ENCODE results near the gene ITGA4.

Gene ITGA4

DNA sequence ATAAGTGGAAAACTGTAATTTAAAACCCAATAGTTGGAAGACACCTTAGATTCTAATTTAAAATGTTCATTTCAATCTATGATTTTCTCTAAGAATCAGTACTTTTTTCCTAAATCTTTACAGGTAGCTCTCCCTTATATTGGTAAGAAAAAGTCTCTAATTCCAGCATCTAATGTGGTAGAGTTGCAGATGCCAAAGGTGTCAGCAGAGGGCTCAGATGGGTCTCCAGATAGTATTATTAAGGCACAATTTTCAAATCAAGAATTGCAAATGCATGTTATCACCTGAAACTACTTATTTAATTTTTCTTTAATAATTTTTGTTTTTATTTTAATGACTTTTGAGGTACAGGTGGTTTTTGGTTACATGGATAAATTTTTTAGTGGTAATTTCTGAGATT lies 25.5 kb upstream of the ITGA4 start:
- Histone ChIP-seq H3K9me3 (ENCODE audit: insufficient read depth, low read length, severe bottlenecking) (peaks cover 2% of the 10 kb centered on the region), H3K27me3 (ENCODE audit: insufficient read depth, low read length, poor library complexity) (no peaks in the 10 kb centered on the region), H2AFZ (ENCODE audit: low read depth, low read length) (no peak overlapping the region), H3K4me1 (ENCODE audit: insufficient read depth, low read length) (peaks cover 46% of the 10 kb centered on the region), H3K4me2 (ENCODE audit: insufficient read depth, low read length) (no peak overlapping the region), H3K9ac (ENCODE audit: low read depth, low read length) (peak overlapping the region; percentile 35; the same call in 1 of the 2 replicates), H4K20me1 (ENCODE audit: insufficient read depth, low read length) (no peaks in the 10 kb centered on the region), H3K36me3 (ENCODE audit: insufficient read depth, low read length) (no peaks in the 10 kb centered on the region), H3K4me3 (ENCODE audit: low read depth in 1 of 2, low read length in 2 of 2) (no peak overlapping the region), H3K27ac (ENCODE audit: low read length) (peak overlapping the region; percentile 91), H3K79me2 (ENCODE audit: insufficient read depth, low read length) (peaks cover 1% of the 10 kb centered on the region; the same call in 1 of the 2 replicates)
- DNase-seq: no peak
- no peak for TF ChIP-seq EZH2 (IDR thresholded peaks at IDR 0.05; ENCODE audit: borderline replicate concordance, low read depth, low read length, severe bottlenecking)
- TF ChIP-seq, protein P1, sequence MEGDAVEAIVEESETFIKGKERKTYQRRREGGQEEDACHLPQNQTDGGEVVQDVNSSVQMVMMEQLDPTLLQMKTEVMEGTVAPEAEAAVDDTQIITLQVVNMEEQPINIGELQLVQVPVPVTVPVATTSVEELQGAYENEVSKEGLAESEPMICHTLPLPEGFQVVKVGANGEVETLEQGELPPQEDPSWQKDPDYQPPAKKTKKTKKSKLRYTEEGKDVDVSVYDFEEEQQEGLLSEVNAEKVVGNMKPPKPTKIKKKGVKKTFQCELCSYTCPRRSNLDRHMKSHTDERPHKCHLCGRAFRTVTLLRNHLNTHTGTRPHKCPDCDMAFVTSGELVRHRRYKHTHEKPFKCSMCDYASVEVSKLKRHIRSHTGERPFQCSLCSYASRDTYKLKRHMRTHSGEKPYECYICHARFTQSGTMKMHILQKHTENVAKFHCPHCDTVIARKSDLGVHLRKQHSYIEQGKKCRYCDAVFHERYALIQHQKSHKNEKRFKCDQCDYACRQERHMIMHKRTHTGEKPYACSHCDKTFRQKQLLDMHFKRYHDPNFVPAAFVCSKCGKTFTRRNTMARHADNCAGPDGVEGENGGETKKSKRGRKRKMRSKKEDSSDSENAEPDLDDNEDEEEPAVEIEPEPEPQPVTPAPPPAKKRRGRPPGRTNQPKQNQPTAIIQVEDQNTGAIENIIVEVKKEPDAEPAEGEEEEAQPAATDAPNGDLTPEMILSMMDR (IDR thresholded peaks at IDR 0.05; ENCODE audit: borderline replicate concordance, extremely low read depth, low read length, poor library complexity, severe bottlenecking): peak; percentile 60
- ATAC-seq (ENCODE audit: insufficient read depth, low read depth): 0 out of 3 replicates have a peak, but pooled peaks have one; percentile 41

DNA sequence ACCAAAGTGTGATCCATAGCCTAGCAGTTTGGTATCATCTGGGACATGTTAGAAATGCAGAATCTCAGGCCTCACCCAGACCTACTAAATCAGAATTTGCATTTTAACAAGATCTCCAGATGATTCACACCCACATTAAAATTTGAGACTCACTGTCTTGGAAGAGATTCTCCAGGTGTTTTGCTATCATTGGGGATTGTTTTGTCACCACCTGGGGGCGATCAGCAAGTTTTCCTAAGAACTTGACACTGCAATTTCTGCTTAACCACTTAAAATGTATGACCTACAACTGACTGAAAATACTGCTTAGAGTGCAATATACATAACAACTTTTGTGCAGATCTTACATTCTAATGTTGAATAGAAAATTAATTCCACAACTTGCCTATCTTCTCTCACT lies 18.9 kb upstream of the ITGA4 start:
- H3K27ac ChIP-seq (ENCODE audit: low read length): peak overlapping the region; percentile 95
- no peaks in the 10 kb centered on the region for H4K20me1 ChIP-seq (ENCODE audit: insufficient read depth, low read length)

DNA sequence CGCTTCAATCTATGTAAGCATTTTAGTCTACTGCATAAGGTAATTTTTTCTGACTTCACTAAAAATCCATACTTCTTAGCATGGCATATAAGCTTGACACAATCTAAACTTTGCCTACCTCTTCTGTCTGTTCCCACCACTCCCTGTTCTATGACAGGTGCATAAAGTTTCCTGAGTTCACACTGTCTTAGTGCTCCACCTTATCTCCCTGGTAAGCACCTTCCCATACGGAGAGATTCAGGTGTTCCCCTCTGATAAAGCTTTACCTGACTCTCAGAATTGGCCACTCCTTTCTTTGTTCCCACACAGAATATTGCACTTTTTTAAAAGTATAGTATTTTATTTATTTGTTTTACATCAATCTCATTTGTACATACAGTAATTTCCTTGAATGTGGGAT lies 16.8 kb upstream of the ITGA4 start:
- DNase-seq (no peak), ATAC-seq (ENCODE audit: insufficient read depth, low read depth) (no peak)
- Histone ChIP-seq H3K9ac (ENCODE audit: low read depth, low read length) (peak overlapping the region; percentile 55), H3K4me3 (ENCODE audit: low read depth in 1 of 2, low read length in 2 of 2) (no peak overlapping the region; a peak in 1 of 4 replicates), H3K27me3 (ENCODE audit: insufficient read depth, low read length, poor library complexity) (no peaks in the 10 kb centered on the region), H3K36me3 (ENCODE audit: insufficient read depth, low read length) (no peaks in the 10 kb centered on the region), H3K9me3 (ENCODE audit: insufficient read depth, low read length, severe bottlenecking) (no peaks in the 10 kb centered on the region), H3K4me2 (ENCODE audit: insufficient read depth, low read length) (peak overlapping the region; percentile 49), H3K79me2 (ENCODE audit: insufficient read depth, low read length) (peaks cover 35% of the 10 kb centered on the region), H3K4me1 (ENCODE audit: insufficient read depth, low read length) (peaks cover 89% of the 10 kb centered on the region), H4K20me1 (ENCODE audit: insufficient read depth, low read length) (no peaks in the 10 kb centered on the region), H3K27ac (ENCODE audit: low read length) (peak overlapping the region; percentile 95), H2AFZ (ENCODE audit: low read depth, low read length) (no peak overlapping the region; the same call in 1 of the 2 replicates)
- TF ChIP-seq, protein P1 (IDR thresholded peaks at IDR 0.05; ENCODE audit: borderline replicate concordance, extremely low read depth, low read length, poor library complexity, severe bottlenecking): no peak
- no peak for TF ChIP-seq EZH2 (IDR thresholded peaks at IDR 0.05; ENCODE audit: borderline replicate concordance, low read depth, low read length, severe bottlenecking)

More for the DNA sequence above, 18.9 kb upstream of the ITGA4 start:
- DNase-seq (peak; percentile 69), ATAC-seq (ENCODE audit: insufficient read depth, low read depth) (peak; percentile 54)
- Histone ChIP-seq H3K4me1 (ENCODE audit: insufficient read depth, low read length) (peaks cover 68% of the 10 kb centered on the region), H3K9ac (ENCODE audit: low read depth, low read length) (peak overlapping the region; percentile 28), H3K27me3 (ENCODE audit: insufficient read depth, low read length, poor library complexity) (no peaks in the 10 kb centered on the region), H3K9me3 (ENCODE audit: insufficient read depth, low read length, severe bottlenecking) (peaks cover 2% of the 10 kb centered on the region), H3K79me2 (ENCODE audit: insufficient read depth, low read length) (peaks cover 35% of the 10 kb centered on the region), H2AFZ (ENCODE audit: low read depth, low read length) (peak overlapping the region; percentile 31), H3K36me3 (ENCODE audit: insufficient read depth, low read length) (no peaks in the 10 kb centered on the region), H3K4me3 (ENCODE audit: low read depth in 1 of 2, low read length in 2 of 2) (no peak overlapping the region; a peak in 1 of 4 replicates), H3K4me2 (ENCODE audit: insufficient read depth, low read length) (peak overlapping the region; percentile 38)
- TF ChIP-seq, protein P1 (IDR thresholded peaks at IDR 0.05; ENCODE audit: borderline replicate concordance, extremely low read depth, low read length, poor library complexity, severe bottlenecking): peak; percentile 75
- TF ChIP-seq EZH2 (IDR thresholded peaks at IDR 0.05; ENCODE audit: borderline replicate concordance, low read depth, low read length, severe bottlenecking): no peak

Data from DND-41 (cell line).